Skeletal muscle tissue (tissue), 4 donors: ENCODE measurements around the gene XRRA1. TPM values are rescaled to one million over a fixed set of nuclear protein-coding genes. Genes with fewer than 3 reads are reported as not detected.
"Not testable (repeated sequence)": the region's sequence is repeated elsewhere in the genome, so short reads cannot be mapped to it uniquely, and the experiment has no call there.

Experiments used
- H3K27ac ChIP-seq: one replicate; pipeline ENCODE4 v1.7.0; 2013; ENCODE audit warnings: mild to moderate bottlenecking, low read depth, low read length, inconsistent platforms
- H3K27me3 ChIP-seq, 3 donors: one replicate each; pipeline ENCODE4 v1.7.0; 2013; ENCODE audit warnings: low read length in 3 of 3; ENCODE audit not compliant: control insufficient read depth in 3 of 3, insufficient read depth in 3 of 3
- H3K36me3 ChIP-seq, 3 donors: one replicate each; pipeline ENCODE4 v1.7.0; 2013; ENCODE audit warnings: low read length in 3 of 3; ENCODE audit not compliant: control insufficient read depth in 3 of 3, insufficient read depth in 3 of 3
- H3K4me1 ChIP-seq, 3 donors: one replicate each; pipeline ENCODE4 v1.7.0; 2013; ENCODE audit warnings: low read length in 3 of 3, mild to moderate bottlenecking in 3 of 3; ENCODE audit not compliant: control insufficient read depth in 3 of 3, insufficient read depth in 3 of 3
- H3K4me3 ChIP-seq, 3 donors: one replicate each; pipeline ENCODE4 v1.7.0; 2013; ENCODE audit warnings: low read length in 3 of 3
- H3K9ac ChIP-seq, 3 donors: one replicate each; pipeline ENCODE4 v1.7.0; 2013; ENCODE audit warnings: low read length in 3 of 3, mild to moderate bottlenecking in 3 of 3, moderate library complexity in 2 of 3, low read depth in 1 of 3
- H3K9me3 ChIP-seq, 3 donors: one replicate each; pipeline ENCODE4 v1.7.0; 2013; ENCODE audit warnings: low read length in 3 of 3; ENCODE audit not compliant: control insufficient read depth in 3 of 3
- total RNA-seq: library from RNA; depleted of rRNA; stranded (reverse); fragments of >200 nt; gene quantifications from one replicate; pipeline ENCODE4 v1.2.3, GENCODE V29; 2014
- donor health status: Osteomylitis.

XRRA1 gene
- 4.2 TPM for total RNA-seq

GRCh38 chr11:74948898-74949752 is at the start of gene XRRA1, which contains the start of gene SPCS2:
Gene XRRA1 (minus strand): TSS chr11:74949091. CDS start chr11:74940878, 8,213 bp downstream.
Gene SPCS2 (plus strand): TSS chr11:74949266. CDS start chr11:74949286, 20 bp downstream.
- H3K9ac ChIP-seq = peak within 1 kb of the TSS; percentile 96 to 97 (median 96)
- peak within 1 kb of the TSS; percentile 94 to 98 (median 95) for H3K4me3 ChIP-seq
- no peaks in the 10 kb centered on the region for H3K9me3 ChIP-seq
- no peaks in the 10 kb centered on the region for H3K27me3 ChIP-seq
- H3K4me1 ChIP-seq = peaks cover 16 to 23% (median 22%) of the 10 kb centered on the region in 3 donors
- H3K27ac ChIP-seq = peak within 1 kb of the TSS; percentile 90
- peaks cover 3 to 8% (median 6%) of the 10 kb centered on the region in 3 donors for H3K36me3 ChIP-seq

GRCh38 chr11:74992852-74993251 is 44.0 kb upstream of the XRRA1 start:
- H3K4me1 ChIP-seq = peaks cover 15 to 28% (median 16%) of the 10 kb centered on the region in 3 donors
- H3K9me3 ChIP-seq = no peaks in the 10 kb centered on the region
- H3K4me3 ChIP-seq = no peak overlapping the region
- H3K27ac ChIP-seq = no peak overlapping the region
- no peak overlapping the region for H3K9ac ChIP-seq
- H3K27me3 ChIP-seq = no peaks in the 10 kb centered on the region
- peaks cover 12 to 21% (median 15%) of the 10 kb centered on the region in 3 donors for H3K36me3 ChIP-seq

- H3K4me3 ChIP-seq = peak overlapping the region in 2 of 3 donors; percentile 12 to 57
- no peak overlapping the region for H3K27ac ChIP-seq
- H3K9ac ChIP-seq = peak overlapping the region in 2 of 3 donors; percentile 10 to 66
- no peaks in the 10 kb centered on the region for H3K27me3 ChIP-seq
- peaks cover 15 to 28% (median 16%) of the 10 kb centered on the region in 3 donors for H3K4me1 ChIP-seq
- H3K9me3 ChIP-seq = no peaks in the 10 kb centered on the region
- peaks cover 12 to 16% (median 13%) of the 10 kb centered on the region in 3 donors for H3K36me3 ChIP-seq
Measured at GRCh38 chr11:74990941-74991340, 42.0 kb upstream of the XRRA1 start.

- H3K9ac ChIP-seq = peak overlapping the region in 1 of 3 donors; percentile 90
- H3K4me1 ChIP-seq = peaks cover 15 to 31% (median 16%) of the 10 kb centered on the region in 3 donors
- not testable (repeated sequence) for H3K36me3 ChIP-seq, H3K9me3 ChIP-seq, H3K27ac ChIP-seq, H3K27me3 ChIP-seq
- H3K4me3 ChIP-seq = peak overlapping the region; percentile 1 to 88 (median 29)
Measured at GRCh38 chr11:74990150-74990549, 41.3 kb upstream of the XRRA1 start.

- Histone ChIP-seq H3K9me3 (no peaks in the 10 kb centered on the region), H3K4me3 (peak overlapping the region; percentile 77 to 88 (median 88)), H3K4me1 (peaks cover 15 to 32% (median 16%) of the 10 kb centered on the region in 3 donors), H3K36me3 (peaks cover 0 to under 1% (median under 1%) of the 10 kb centered on the region in 3 donors), H3K9ac (peak overlapping the region; percentile 86 to 90 (median 89)), H3K27ac (peak overlapping the region; percentile 91), H3K27me3 (no peaks in the 10 kb centered on the region)
Measured at GRCh38 chr11:74989260-74989638, 40.4 kb upstream of the XRRA1 start.

GRCh38 chr11:74988541-74989259 is 39.8 kb upstream of the XRRA1 start, which contains the start of gene NEU3:
Gene NEU3 (plus strand): TSS chr11:74988933. CDS start chr11:74989061, 128 bp downstream.
- H3K4me1 ChIP-seq = peaks cover 15 to 34% (median 16%) of the 10 kb centered on the region in 3 donors
- peak within 1 kb of the TSS; percentile 91 for H3K27ac ChIP-seq
- H3K9ac ChIP-seq = peak within 1 kb of the TSS; percentile 86 to 90 (median 89)
- H3K36me3 ChIP-seq = no peaks in the 10 kb centered on the region
- H3K9me3 ChIP-seq = no peaks in the 10 kb centered on the region
- peak within 1 kb of the TSS; percentile 77 to 88 (median 88) for H3K4me3 ChIP-seq
- no peaks in the 10 kb centered on the region for H3K27me3 ChIP-seq

- Histone ChIP-seq H3K27me3 (no peaks in the 10 kb centered on the region), H3K9me3 (no peaks in the 10 kb centered on the region), H3K9ac (no peak overlapping the region), H3K36me3 (peaks cover 0 to 3% (median 2%) of the 10 kb centered on the region in 3 donors), H3K27ac (no peak overlapping the region), H3K4me1 (peaks cover 6 to 25% (median 18%) of the 10 kb centered on the region in 3 donors), H3K4me3 (no peak overlapping the region)
Measured at GRCh38 chr11:74984730-74985129, 35.8 kb upstream of the XRRA1 start.

GRCh38 chr11:74984070-74984469 is 35.2 kb upstream of the XRRA1 start:
- no peaks in the 10 kb centered on the region for H3K9me3 ChIP-seq
- H3K27ac ChIP-seq = no peak overlapping the region

GRCh38 chr11:74981888-74982287 is 33.0 kb upstream of the XRRA1 start:
- Histone ChIP-seq H3K4me3 (no peak overlapping the region), H3K27ac (no peak overlapping the region), H3K9me3 (no peaks in the 10 kb centered on the region), H3K36me3 (peaks cover 6 to 14% (median 9%) of the 10 kb centered on the region in 3 donors), H3K27me3 (no peaks in the 10 kb centered on the region), H3K9ac (no peak overlapping the region), H3K4me1 (peaks cover 4 to 20% (median 7%) of the 10 kb centered on the region in 3 donors)

More at GRCh38 chr11:74984070-74984469, 35.2 kb upstream of the XRRA1 start:
- H3K9ac ChIP-seq = no peak overlapping the region
- peaks cover 0 to 7% (median 4%) of the 10 kb centered on the region in 3 donors for H3K36me3 ChIP-seq
- no peaks in the 10 kb centered on the region for H3K27me3 ChIP-seq
- peaks cover 6 to 21% (median 13%) of the 10 kb centered on the region in 3 donors for H3K4me1 ChIP-seq
- H3K4me3 ChIP-seq = no peak overlapping the region
